CD4-positive, alpha-beta T cell treated with Interferon gamma for 1 hour (primary cell): ENCODE measurements around the gene SCGB1C1.
"Not testable (repeated sequence)": the region's sequence is repeated elsewhere in the genome, so short reads cannot be mapped to it uniquely, and the experiment has no call there.

Experiments used
- DNase-seq: peaks from one replicate; pipeline ENCODE4 v3.0.0-alpha.2; 2020

SCGB1C1 gene

DNA sequence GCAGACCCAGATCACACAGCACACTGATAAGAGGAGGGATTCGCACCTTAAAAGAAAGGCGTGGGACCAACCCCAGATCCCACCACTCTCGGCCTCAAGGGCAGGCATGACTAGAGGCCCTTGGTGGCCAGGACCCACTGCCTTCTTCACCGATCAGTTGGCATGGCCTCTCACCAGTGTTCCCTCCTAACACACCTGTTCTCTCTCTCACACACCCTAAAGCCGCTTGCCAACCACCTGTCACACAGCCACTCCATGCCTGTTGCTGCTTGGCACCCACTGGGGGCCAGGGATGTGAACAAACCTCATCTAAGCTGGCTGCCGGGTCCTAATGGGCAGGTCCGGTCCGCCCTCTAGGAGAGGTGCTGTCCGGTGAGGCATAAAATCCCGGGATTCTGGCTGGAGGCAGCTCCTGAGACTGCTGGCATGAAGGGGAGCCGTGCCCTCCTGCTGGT lies at the start of gene SCGB1C1:
SCGB1C1 (plus strand) TSS at position 405 of the 455 bp plus-strand sequence; CDS start at position 427, 22 bp downstream.
- DNase-seq: not testable (repeated sequence)

DNA sequence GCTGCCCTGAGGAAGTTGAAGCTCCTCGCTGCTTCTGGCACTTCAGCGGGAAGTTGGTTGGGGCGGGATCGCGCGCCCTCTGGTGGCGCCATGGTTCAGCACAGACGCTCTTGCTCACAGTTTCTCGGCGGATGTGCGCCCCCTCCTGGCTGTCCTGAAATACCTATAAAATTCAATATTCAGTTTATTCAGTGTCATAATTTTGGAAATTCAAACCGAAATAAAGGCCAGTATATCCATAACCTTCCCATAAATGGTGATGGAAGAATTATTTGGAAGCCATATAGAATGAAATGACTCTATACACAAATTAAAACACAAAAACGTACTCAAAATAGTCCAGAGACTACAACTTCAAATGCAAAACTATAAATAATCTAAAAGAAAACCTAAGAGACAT lies 12.6 kb upstream of the SCGB1C1 start:
- DNase-seq: not testable (repeated sequence)

DNA sequence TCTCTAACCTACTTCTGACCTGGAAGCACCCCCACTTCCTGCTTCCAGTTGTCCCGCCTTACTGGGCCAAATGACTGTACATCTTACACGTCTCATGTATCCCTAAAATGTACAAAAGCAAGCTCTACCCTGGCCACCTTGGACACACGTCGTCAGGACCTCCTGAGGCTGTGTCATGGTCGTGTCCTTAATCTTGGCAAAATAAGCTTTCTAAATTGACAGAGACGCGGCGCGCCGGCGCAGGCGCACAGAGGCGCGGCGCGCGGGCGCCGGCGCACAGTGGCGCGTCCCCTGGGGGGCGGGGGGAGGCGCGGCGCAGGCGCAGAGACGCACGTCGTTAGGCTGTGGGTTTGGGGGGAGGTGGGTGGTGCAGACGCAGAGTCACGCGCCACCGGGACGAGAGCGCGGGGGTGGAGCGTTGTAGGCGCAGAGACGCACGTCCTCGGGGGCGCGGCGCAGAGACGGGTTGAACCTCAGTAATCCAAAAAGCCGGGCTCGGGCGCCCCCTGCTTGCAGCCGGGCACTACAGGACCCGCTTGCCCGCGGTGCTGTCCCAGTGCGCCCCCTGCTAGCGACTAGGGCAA lies 3.6 kb upstream of the SCGB1C1 start:
- DNase-seq: not testable (repeated sequence)

DNA sequence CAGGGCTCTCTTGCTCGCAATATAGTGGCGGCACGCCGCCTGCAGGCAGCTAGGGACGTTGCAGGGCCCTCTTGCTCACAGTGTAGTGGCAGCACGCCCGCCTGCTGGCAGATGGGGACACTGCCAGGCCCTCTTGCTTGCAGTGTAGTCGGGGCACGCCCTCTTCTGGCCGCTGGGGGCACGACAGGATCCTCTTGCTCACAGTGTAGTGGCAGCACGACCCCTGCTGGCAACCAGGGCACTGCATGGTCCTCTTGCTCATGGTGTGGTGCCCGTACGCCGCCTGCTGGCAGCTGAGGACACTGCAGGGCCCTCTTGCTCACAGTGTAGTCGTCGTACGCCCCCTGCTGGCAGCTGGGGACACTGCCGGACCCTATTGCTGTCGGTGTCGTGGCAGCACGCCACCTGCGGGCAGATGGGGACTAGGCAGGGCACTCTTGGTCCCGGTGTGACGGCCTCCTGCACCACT lies 3.0 kb upstream of the SCGB1C1 start:
- not testable (repeated sequence) for DNase-seq

DNA sequence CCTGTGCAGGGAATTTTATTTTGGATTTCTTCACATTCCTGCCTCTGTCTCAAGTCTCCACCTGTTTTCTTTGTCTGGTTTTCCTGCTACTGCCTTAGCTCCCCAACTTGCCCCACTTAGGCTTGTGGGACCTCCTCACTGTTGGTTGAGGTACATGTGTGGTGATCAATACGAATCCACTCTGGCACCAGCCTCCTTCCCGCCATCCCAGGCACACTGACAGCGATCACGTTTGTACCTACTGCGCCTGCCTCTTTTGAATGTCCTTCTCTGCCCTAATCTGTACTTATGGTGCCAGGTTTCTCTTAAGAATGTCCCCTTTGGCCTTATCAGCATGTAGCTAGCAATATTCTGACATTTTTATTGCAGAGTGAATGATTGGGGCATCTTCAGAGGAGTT lies 2.3 kb upstream of the SCGB1C1 start:
- not testable (repeated sequence) for DNase-seq

DNA sequence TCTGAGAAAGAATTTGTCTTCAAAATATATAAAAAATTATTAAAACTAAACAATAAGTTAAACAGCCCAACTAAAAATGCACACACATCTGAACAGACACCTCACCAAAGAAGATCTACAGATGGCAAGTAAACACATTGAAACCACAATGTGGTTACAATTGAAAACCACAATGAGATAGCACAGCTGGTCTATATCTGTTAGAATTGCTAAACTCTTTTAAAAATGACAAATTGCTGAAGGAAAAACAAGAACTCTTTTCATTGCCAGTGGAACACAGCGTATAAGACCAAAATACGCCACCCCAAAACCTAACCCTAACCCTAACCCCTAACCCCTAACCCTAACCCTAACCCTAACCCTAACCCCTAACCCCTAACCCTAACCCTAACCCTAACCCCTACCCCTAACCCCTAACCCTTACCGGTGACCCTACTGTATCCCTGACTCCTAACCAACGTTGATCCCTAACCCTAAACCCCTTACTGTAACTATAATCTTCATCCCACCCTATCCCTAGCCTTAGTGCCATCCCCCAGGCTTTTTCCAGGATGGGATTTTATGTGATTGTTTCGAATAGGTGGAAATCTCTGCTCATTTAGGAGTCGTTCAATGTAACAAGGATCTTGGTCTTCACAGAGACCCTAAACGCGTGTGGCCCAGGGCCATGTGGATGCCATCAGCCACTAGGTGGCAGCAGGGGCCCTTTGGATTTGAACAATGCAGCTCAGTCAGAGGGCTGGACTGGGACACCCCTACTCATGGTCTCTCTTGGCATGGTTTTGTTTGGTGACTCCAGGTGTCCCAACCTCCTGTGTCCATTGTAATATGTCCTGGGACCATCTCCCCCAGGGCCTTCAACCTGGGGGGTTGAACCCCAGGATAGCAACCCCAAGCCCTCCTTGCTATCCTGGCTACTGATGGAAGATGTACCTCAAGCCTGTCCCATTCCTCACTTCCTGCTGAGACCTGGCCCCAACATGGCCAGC lies 1.1 kb upstream of the SCGB1C1 start:
- DNase-seq: peak; percentile 25

DNA sequence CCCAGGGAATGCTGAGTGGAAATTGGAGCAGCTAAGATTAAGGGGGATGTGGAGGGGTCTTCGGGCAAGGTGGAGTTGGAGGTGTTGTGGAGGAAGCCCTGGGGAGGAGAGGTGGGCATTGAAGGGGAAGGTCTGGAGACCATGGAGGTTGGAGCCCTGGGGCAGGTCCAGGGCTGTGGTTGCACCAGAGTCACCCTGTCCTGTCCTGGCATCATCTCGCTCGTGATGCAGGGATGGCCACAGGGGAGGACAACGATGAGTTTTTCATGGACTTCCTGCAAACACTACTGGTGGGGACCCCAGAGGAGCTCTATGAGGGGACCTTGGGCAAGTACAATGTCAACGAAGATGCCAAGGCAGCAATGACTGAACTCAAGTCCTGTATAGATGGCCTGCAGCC lies 603 bp downstream of the SCGB1C1 start:
- DNase-seq: not testable (repeated sequence)

DNA sequence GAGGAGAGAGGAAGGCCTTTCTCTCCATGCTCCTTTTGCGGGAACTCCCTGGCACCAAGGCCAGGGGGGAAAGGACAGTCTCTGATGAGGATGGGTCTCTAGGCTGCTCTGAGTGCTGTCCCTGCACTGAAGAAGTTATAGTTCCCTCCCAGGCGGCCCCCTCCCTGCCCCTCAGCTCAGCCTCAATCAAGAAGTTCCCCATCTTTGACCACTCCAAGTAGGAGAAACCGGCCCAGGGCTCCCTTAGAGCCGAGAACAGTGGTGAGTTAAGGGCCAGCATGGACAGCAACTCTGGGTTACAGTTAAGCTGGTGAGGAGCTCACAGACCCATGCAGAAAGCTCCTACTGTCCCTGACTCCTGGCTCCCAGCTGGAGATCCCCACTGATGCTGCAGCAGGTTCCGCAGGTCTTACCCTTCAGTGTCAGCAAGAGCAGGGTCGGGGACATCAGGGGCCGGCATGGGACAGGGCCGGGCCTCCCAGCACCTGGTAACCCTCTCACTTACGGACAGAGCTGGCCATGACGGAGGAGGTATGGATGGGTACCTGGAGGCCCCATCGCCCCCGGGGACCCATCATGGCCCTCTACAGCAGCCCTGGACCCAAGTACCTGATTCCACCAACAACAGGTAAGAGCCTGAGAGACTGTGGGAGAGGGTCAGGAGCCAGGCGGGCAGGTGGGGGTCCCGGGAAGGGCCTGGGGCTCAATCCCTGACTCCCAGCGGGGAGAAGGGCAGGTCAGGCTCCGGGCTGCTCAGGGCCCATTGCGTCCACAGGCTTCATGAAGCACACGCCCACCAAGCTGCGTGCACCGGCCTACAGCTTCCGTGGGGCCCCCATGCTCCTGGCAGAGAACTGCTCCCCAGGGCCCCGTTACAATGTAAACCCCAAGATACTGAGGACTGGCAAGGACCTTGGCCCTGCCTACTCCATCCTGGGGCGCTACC lies 4.2 kb downstream of the SCGB1C1 start:
- DNase-seq: no peak

DNA sequence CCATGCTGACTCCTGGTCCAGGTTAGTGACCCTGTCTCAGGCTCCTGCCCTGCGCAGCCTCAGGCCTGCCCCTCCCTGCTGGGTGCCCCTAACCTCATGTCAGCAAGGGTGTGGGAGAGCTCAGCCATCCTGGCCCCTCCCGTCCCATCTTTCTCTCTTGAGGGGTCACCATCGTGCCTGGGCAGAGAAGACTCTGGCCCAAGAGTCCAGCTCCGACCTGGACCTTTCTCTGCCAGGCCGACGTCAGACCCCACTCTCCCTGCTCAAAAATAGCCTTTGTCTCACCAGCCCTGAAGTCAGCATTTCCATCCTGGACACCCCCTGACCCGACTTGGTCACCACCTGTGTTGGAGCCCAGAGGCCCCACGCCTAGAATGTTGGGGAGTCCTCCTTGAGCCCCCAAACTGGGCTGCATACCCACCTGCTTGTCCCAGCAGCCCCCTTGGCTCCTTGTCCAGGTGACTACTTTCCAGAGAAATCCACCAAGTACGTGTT lies 4.9 kb downstream of the SCGB1C1 start:
- no peak for DNase-seq

DNA sequence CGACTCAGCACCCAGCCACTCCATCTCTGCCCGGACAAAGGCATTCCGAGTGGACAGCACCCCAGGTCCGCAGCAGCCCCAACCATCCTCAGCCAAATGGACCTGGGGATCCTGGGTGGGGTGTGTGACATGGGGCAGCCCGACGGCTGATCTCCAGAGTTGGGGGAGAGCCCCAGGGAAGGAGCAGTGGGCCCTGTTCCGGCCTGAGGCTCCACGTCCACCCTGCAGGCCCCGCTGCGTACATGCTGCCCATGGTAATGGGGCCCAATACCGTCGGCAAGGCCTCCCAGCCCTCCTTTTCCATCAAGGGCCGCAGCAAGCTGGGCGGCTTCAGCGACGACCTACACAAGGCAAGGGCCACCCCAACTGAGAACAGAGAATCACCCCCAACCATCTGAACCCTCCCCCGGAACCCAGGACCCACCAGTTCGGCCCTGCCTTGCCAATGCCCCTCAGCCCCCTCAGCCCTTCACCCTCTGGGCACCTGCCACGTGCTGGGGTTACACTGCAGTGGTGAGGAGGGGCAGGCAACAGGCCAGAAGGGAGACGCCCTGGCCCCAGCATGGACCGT lies 5.4 kb downstream of the SCGB1C1 start:
- no peak for DNase-seq

DNA sequence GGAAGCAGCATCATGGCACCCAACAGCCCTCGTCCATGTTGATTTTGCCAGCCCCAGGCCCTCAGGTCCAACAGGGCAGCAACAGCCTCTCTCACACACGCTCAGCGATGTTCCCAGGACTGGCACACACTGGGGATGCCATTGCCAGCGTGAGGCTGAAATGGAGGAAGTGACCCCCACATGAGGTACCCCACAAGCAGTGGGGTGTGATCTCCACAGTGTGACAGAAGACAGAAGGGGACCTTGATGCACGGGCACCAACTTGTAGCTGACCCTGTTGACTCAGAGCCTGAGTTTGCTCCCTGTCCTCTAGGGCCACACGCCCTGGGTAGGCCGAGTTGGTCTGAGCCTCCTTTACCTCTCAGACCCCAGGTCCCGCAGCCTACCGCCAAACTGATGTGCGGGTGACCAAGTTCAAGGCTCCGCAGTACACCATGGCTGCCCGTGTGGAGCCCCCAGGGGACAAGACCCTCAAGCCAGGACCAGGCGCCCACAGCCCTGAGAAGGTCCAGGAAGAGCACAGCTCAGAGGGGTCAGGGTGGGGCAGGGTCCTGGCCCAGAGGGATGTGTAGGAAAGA lies 6.2 kb downstream of the SCGB1C1 start:
- DNase-seq: no peak

DNA sequence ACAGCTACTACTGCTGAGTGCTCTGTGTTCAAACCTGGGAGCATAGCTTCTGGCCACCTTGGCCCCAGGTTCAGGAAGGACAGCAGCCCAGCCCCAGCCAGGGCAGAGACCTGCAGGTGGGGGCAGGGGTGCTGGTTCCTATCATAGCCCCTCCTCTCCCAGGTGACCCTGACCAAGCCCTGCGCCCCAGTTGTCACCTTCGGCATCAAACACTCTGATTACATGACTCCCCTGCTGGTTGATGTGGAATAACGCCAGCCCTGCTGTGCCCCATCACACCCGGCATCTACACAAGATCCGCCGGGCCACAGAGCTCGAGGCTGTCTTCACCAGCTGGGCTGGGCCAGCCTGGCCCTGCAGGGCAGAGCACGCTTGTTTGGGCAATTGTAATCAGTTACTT lies 6.9 kb downstream of the SCGB1C1 start:
- no peak for DNase-seq

DNA sequence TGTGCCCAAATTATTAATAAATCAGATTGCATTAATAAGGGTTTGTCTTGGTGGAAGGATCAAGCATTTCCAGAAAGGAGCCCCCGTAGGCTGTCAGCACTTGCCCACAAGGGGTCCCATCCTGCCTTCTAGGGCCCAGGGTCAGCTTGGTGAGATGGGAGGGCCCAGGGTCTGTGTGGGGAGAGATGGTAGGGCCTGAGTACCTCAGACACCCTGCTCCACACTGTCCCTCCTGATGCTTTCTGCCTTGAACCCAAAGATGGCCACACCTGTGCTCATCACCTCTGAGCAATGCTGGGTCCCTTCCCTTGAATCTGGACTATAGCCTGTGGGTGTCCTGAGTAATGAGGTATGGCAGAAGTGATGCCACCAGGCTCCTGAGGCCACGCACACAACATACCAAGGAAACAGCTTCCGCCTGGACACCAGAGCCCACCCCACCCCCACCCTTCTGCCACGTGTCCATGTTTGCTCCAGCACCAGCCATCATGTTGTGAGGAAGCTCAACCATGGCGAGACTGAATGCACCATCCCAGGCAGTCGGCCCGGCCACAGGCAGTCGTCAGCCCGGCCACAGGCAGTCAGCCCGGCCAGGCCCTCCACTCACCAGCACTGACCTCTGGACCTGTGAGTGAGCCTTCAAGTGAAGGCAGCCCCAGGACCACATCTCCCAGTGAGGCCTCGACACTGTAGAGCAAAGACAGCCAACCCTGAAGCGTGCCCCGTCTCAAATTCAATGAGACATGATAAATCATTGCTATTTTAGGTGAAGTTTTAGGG lies 7.5 kb downstream of the SCGB1C1 start:
- DNase-seq: no peak

DNA sequence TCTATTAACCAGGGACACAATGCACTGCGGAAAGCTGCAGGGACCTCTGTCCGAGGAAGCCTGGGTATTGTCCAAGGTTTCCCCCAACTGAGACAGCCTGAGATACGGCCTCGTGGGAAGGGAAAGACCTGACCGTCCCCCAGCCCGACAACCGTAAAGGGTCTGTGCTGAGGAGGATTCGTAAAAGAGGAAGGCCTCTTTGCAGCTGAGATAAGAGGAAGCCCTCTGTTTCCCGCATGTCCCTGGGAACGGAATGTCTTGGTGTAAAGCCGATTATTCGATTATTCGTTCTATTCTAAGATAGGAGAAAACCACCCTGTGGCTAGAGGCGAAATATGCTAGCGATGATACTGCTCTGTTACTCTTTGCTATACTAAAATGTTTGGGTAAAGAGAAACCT lies 9.1 kb downstream of the SCGB1C1 start:
- no peak for DNase-seq

DNA sequence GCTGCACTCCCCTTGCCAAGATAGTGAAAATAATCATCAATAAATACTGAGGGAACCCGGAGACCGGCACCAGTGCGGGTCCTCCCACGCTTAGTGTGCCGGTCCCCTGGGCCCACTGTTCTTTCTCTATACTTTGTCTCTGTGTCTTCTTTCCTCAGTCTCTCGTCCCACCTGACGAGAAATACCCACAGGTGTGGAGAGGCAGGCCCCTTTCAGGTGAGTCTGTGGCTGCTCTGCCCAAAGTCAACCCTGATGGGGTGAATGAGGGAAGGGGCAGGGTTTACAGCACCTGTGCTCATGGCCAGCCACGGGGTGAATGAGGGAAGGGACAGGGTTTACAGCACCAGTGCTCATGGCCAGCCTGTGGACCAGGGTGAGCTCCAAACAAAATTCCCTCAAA lies 9.6 kb downstream of the SCGB1C1 start:
- no peak for DNase-seq

DNA sequence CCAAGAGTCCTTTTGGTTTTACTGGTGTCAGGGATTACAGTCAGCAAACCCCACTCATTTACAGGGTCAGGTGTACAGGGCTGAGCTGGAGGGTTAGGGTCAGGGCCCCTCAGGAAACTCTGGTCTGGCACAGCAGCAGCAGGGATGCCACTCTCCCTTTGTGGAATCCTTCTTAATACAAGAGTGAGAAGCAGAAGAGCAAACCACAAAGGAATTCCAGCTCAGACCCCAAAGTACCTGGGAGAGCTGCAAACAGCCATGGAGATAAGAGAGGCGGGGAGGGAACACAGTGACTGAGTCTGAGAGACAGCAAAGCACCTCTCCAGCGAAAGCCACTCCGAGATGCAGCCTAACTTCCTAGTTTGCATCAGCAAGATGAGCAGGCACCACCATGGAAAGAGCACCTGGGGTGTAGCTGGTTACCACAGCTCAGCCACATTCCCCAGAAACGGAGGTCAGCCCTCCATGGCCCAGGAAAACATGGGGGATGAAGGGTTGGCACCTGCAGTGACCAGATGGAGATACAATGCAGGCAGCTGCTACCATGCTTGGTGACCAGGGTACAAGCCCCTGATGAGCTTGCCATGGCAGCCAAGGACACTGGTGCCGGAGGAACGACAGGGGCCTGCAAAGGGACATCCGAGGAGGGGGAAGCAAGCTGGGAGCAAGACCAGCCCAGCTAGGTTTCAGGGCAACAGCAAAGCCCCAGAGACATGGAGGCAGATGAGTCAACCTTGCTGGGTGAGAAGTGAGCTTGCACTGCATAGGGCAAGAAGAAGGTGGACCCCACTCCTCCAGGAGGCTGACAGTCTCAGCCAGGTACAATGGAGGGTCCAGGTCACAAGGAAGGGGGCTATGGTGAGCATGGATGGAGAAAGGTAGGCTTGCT lies 10.4 kb downstream of the SCGB1C1 start:
- no peak for DNase-seq

DNA sequence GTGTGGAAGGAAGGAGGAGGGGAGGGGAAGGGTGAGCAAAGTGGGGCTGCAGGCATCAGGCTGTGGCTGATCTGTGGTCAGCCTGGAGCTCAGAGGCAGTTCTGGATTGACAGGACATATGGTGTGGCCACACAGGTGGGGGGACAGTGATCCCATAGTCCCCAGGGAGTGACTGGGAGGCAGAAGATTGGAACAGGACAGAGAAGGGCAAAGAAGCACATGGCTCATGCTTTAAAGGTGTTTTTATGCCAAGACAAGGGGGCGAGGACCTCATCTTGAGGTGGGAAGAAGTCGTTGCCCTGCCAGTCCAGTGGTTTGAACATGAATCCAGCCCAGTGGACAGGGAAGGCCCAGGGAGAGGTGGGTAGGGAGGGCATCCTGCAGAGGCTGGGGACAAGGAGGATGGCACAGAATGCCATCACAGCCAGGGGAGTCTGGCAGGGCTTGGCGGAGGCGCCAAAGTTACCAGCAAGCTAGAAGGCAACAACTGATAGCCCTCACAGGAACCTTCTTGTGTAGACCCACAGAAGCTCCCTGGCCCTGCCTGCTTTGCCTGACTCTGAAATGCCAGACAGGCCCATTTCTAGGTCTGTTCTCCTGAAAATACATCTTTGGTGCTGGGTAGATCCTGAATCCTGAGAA lies 11.2 kb downstream of the SCGB1C1 start:
- no peak for DNase-seq

DNA sequence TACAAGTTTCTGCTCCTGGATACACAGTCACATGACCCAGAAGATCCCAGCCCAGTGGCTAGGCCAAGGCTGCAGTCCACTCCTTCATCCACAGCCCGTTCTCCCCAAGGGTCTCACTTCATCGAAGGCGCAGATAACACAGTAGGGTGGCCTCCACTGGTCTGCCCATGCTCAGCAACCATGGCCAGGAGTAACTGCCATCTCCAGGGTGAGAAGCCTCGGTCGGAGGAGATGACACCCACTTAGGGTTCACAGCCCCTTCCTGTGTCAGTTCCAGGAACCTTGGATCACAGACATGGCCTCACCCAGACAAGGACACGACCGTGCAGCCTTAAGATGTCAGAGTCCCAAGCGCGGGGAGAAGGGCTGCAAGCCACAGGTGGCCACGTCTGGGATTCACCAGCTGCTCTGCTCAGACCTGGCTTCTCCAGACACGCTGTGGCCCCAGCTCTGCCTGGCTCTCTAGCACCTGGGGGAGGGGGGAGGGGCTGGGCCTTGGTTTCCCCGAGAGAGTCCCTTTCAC lies 11.8 kb downstream of the SCGB1C1 start:
- no peak for DNase-seq
